ENCODE measurements around the gene BRSK1.

Gene BRSK1

GRCh38 chr19:55339105-55339888 is 55.5 kb downstream of the BRSK1 start, which contains the start of gene KMT5C:
Gene KMT5C (plus strand): TSS chr19:55339876. CDS start chr19:55341937, 2,061 bp downstream.
- DNase-seq = peak; percentile 100

DNA sequence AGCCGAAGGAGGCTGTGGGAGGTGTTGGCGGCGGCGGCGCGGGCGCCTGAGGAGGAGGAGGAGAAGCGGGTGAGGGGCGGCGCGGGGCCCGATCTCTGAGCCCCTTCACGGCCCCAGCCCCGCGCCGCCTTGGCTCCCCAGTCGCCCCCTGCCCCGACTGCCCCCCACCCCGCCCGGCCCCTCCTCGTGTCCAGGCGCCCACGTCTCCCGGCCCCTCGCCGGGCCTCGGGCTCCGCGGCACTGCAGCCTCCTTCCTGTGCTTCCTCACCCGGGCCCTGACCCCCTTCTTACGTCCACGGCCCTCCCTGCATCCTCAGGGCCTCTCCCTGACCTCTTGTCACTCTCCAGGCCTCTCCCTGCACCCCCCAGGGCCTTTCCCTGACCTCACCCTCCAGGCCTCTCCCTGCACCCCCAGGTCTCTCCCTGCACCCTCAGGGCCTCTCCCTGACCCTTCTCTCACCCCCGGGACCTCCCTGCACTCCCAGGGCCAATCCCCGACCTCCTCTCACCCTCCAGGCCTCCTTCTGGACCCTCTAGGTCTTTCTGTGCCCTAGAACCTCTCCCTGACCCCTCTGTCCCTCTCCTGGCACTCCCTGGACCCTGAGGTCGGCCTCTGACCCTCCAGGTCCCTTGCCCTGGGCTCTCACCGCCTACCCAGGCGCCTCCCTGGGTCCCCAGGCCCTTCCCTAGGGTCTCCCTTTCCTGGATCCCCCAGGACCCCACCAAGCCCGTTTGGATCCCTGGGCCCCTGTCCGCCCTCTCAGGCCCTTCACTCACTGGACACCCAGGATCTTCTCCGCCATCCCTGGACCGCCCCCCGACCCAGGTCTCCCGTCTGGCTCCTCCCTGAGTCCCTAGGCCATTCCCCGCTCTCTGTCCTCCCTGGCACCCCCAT is 56.3 kb downstream of the BRSK1 start:
- no peak for DNase-seq

DNA sequence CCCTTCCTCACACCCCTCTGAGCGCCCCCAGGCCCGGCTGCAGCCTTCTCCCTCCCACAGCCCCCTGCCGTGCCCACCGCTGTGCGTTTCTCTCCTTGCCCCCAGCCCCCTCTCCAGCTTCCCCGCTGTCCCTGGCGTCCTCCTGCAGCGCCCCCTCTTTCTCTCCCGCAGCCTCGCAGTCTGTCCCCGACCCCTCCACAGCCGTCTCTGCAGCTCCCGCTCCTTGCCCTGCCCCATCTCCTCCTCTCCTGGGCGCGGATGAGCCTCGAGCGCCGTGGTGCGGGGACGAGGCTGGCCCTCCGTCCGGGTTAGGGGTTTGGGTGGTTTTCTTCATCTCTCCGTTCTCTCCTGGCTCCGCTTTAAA is 57.0 kb downstream of the BRSK1 start:
- peak; percentile 54 to 74 for DNase-seq

- DNase-seq = peak; percentile 74 to 81
Measured at GRCh38 chr19:55341171-55341588, 57.4 kb downstream of the BRSK1 start.

DNA sequence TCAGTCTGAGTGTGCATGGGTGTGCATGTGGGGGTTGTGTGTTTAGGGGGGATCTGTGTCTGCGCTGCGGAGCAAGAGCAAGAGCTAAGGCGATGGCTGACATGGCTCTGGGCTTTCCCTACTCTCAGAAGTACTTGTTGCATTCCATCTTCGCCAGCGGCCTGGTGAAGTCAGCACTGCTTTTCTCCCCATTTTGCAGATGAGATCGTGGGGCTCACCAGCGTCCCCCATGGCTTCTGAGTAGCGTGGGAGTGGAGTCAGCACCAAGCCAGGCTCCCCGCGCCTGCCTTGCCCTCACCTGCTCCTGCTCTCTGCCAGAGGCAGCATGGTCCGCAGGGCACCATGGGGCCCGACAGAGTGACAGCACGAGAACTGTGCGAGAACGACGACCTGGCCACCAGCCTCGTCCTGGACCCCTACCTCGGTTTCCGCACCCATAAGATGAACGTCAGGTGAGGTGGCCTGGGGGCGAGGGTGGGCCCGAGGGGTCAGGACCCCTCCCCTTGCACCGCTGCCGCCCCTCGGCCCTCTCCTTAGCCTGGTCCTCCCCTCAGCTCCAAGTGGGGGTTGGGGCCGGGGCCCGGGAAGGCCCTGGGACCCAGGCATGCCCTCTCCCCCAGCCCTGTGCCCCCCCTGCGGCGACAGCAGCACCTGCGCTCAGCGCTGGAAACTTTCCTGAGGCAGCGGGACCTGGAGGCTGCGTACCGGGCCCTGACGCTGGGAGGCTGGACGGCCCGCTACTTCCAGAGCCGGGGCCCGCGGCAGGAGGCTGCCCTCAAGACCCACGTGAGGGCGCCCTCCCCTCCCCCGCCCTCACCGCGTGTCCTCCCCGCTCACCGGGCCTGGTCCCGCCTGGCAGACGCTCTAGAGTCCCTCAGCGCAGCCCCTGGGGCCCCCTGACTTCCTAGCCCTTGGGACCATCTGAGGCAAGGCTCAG is 58.1 kb downstream of the BRSK1 start:
- DNase-seq = no peak

DNA sequence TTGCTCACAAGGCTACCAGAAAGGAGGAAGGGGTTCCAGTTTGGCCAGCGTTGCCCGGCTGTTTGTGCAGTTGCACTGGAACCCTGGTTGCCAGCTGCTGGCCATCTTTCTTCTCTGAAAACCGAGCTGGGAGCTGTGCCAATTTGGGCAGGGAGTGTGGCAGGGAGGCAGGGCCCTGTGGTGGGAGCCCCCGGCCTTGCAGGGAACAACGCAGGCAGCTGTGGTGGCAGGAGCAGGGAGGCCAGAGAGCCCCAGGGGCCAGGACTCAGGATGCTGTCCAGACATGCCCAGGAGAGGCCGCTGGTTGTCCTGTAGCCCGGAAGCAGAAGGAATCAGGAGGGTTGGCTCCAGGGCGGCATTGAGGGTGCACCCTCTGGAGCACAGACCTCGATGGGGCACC is 60.6 kb downstream of the BRSK1 start:
- DNase-seq = no peak

- no peak for DNase-seq
Measured at GRCh38 chr19:55345101-55345817, 61.5 kb downstream of the BRSK1 start.

- no peak for DNase-seq
Measured at GRCh38 chr19:55345818-55346724, 62.3 kb downstream of the BRSK1 start.

DNA sequence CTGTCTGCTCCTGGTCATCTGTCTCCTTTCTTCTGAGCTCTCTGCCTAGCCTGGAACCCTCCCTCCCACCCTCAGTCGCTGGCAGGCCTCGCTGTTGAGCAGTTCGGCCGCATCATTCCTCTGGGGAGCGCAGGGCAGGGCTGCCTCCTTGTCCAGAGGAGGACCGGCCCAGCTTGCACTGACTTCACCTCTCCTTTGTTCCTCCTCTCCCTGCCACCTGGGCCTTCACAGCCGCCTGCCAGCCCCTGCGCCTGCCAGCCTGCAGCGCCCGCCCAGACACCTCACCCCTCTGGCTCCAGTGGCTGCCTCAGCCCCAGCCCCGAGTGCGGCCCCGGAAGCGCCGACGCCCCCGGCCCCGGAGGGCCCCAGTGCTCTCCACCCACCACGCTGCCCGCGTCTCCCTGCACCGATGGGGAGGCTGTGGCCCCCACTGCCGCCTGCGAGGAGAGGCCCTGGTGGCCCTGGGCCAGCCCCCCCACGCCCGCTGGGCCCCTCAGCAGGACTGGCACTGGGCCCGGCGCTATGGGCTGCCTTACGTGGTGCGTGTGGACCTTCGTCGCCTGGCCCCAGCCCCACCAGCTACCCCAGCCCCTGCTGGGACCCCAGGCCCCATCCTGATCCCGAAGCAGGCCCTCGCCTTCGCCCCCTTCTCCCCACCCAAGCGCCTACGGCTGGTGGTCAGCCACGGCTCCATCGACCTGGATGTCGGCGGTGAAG is 63.1 kb downstream of the BRSK1 start:
- DNase-seq = no peak

GRCh38 chr19:55347442-55348009 is 63.7 kb downstream of the BRSK1 start:
- no peak for DNase-seq

- no peak for DNase-seq
Measured at GRCh38 chr19:55348317-55349034, 64.7 kb downstream of the BRSK1 start.

DNA sequence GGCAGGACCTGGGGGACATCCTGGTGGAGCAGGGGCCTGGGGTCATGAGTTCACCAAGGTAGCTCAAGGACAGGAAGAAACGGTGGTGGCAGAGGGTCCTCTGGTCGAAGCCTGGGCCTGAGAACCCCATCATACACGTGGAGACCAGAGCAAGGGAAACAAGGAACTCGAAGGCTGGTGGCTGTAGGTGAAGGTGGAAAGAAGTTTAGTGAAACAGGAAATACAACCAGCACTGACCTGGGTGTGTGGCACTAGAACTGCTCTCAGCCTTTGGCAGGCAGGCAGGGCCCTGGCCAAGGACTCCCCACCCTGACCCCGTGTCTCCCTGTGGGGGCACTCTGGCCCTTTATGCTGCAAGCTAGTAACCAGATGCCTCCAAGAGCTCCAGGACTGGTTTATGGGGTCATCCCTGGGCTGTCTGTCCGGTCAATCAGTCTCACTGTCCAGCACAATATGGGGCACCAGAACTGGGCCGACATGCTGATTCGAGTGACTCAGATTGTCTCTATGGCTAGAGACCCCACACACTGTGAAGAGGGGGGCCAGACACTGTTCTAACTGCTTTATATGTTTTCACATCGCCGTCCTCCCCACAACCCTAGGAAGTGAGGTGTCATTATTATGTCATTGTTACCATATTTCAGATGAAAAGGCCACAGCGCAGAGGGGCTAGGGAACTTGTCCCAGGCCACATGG is 67.0 kb downstream of the BRSK1 start:
- no peak for DNase-seq

DNA sequence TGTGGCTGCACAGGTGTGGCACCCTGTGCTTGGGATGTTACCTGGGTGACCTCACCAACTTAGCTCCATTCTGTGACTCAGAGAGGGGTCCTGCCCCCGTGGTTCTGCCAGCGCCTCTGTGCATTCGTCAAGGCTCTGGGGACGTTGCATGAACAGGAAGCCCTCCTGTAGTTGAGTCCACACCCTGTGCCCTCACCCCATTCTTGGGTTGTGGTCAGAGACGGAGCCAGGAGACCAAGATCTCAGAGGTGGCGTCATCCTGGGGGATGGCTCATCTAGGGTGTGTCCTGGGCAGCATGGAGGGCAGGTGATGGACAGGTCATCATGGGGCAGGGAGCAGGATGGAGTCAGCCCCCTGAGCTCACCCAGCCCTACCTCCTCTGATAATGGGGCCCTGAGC is 68.2 kb downstream of the BRSK1 start:
- DNase-seq = no peak

DNA sequence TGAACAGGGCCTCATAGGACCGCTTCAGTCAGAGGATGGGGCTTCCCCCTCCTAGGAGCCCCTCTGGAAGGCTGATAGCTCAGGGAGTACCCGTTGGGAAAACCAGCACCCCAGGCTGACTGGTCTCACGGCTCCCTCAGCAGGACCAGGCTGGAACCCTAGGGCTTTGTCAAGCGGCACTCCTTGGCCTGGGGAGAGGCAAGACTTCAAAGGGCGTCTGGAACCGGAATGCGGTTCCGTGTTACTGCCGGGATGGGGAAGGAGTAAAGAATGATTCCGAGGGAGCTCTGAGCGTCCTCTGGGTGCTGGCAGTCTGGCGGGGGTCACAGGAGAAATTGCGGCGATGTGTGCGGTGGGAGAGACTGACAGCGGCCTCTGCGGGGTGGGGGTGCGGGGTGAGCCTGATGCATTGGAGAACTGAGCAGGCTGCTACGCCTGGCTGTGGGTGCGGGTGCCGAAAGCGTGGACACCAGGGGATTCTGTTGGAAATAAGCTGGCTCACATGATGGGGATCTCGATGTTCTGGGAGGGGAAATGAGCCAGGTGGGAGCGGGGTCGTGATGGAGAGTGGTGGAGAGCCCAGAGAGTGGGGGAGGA is 68.8 kb downstream of the BRSK1 start:
- no peak for DNase-seq

DNA sequence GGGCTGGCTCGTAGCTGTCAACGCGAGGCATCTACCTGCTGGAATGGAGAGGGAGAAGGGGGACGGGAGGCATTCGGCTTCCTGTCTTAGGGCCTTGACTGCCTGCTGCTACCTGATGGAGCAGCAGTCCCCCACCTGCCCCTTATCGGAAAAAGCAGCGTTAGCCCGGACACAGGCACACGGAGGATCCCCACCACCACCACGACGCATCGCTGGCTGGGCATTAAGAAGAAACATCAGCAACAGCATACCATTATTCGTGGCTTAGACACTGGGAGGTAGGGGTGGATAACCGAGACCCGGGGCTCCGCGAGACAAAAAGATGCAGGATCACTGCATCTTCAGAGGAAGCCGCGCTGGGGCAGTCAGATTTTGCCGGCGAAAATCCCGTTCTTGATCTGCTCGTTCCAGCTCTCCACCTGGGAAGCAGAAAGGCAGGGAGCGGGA is 69.6 kb downstream of the BRSK1 start:
- no peak for DNase-seq

DNA sequence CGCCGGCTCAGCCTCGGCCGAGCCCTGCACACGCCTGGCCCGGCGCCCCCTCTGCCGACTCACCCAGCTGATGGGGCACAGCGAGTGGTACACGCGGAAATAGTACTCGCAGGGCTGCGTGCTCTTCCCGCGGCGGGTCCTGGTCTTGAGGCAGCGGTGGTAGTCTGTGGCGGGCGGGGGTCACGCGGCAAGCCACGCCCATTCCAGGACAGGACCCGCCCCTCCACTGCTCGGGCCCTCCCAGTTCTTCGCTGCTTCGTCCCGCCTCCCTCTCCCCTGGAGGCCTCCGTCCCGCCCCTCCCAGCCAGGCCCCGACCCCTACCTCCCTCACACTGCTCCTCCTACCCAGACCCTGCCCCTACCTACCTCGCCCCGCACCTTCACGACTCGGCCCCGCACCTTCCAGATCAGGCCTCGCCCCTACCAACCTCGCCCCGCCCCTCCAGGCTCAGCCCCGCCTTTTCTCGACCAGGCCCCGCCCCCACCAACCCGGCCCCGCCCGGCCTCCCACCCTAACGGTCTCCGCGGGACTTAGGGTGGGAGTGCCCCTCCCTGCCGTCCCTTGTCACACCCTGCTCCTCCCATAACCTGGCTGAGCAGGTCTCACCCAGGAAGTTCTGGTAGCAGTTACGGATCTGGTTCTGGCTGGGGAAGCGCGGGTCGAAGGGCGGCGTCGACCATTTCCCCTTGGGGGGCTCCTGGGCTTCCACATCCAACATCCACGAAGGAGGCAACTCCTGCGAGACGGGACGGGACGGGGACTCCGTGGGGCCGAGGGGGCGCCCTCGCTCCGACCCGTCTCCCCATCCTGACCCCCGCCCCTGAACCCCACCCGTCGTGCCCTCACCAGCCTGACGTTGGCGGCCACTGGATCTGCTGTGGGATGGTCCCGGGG is 70.3 kb downstream of the BRSK1 start:
- DNase-seq = peak in 1 of 2 experiments; percentile 60

GRCh38 chr19:55354698-55355212 is 71.0 kb downstream of the BRSK1 start, which contains the start of gene COX6B2:
Gene COX6B2 (minus strand): TSS chr19:55354719. CDS start chr19:55354521, 198 bp downstream.
- no peak for DNase-seq
